T-cell (primary cell): Measurements from ENCODE around the gene KLK6. TPM values are rescaled to one million over a fixed set of nuclear protein-coding genes. Genes with fewer than 3 reads are reported as not detected.

ENCODE experiments used
- ATAC-seq, 4 experiments: fragments of 200-7000 bp in 3 of 4; fragments of 150-1000 bp in 1 of 4; cut with Tn5 transposase; replicated peaks in 1 of 4; 1 replicate in 3 of 4; 2 replicates in 1 of 4; pipeline ENCODE4 v1.10.0; 2021; ENCODE audit warnings: moderate library complexity in 3 of 4, mild to moderate bottlenecking in 2 of 4, moderate number of reproducible peaks in 1 of 4
- CTCF ChIA-PET, 2 donors: fragments of 300-600 bp; sonication (Branson Sonifier 250); formaldehyde crosslinking; loops; one replicate each; lab custom pipeline; 2022; ENCODE audit warnings: antibody characterized with exemption in 2 of 2; lab: Charles Lee
- POLR2A ChIA-PET, 2 donors: fragments of 300-600 bp; sonication (Branson Sonifier 250); formaldehyde crosslinking; loops; one replicate each; lab custom pipeline; 2022; ENCODE audit warnings: antibody characterized with exemption in 2 of 2; lab: Charles Lee
- DNase-seq, 35 experiments: peaks; one replicate each; pipeline versions ENCODE4 v3.0.0 to v3.0.0-alpha.2; 2013 to 2023
- H3K27ac ChIP-seq: one replicate; pipeline ENCODE4 v1.5.1; 2013; ENCODE audit warnings: low read length
- H3K27me3 ChIP-seq, 2 experiments: replicated peaks in 1 of 2; 1 replicate in 1 of 2; 2 replicates in 1 of 2; pipeline versions ENCODE4 v1.6.1 to v1.7.0; 2013; ENCODE audit warnings: low read length in 1 of 2, mixed read lengths in 1 of 2; ENCODE audit not compliant: control insufficient read depth in 2 of 2, insufficient read depth in 2 of 2; ENCODE audit errors: extremely low read depth in 1 of 2
- H3K36me3 ChIP-seq, 2 donors: 1 replicate in 1 of 2; 2 replicates in 1 of 2; pipeline versions ENCODE4 v1.6.1 to v1.7.0; 2013; ENCODE audit warnings: low read length in 1 of 2; ENCODE audit not compliant: control insufficient read depth in 2 of 2, insufficient read depth in 1 of 2; ENCODE audit errors: extremely low read depth in 1 of 2
- H3K4me1 ChIP-seq, 2 experiments: 1 replicate in 1 of 2; 2 replicates in 1 of 2; pipeline versions ENCODE4 v1.6.1 to v1.7.0; 2013; ENCODE audit warnings: low read length in 2 of 2, mixed read lengths in 1 of 2; ENCODE audit not compliant: insufficient read depth in 2 of 2, control insufficient read depth in 1 of 2; ENCODE audit errors: extremely low read depth in 1 of 2
- H3K4me3 ChIP-seq, 2 donors: 1 replicate in 1 of 2; 2 replicates in 1 of 2; pipeline versions ENCODE4 v1.5.1 to v1.7.0; 2013; ENCODE audit warnings: mild to moderate bottlenecking in 2 of 2, low read length in 1 of 2, moderate library complexity in 1 of 2; ENCODE audit not compliant: control insufficient read depth in 1 of 2; ENCODE audit errors: extremely low read depth in 1 of 2
- H3K9me3 ChIP-seq: 2 replicates; pipeline ENCODE4 v1.7.0; 2013
- H3K27ac Mint-ChIP-seq, 2 donors: one replicate each; pipeline ENCODE4 v1.8.0; 2020 to 2021; ENCODE audit warnings: mild to moderate bottlenecking in 2 of 2, mixed read lengths in 2 of 2
- H3K27me3 Mint-ChIP-seq, 2 donors: one replicate each; pipeline ENCODE4 v1.8.0; 2021 to 2022; ENCODE audit warnings: mixed read lengths in 2 of 2
- H3K36me3 Mint-ChIP-seq: one replicate; pipeline ENCODE4 v1.8.0; 2021; ENCODE audit warnings: mixed read lengths
- H3K4me1 Mint-ChIP-seq, 3 donors: one replicate each; pipeline ENCODE4 v1.8.0; 2020 to 2022; ENCODE audit warnings: mixed read lengths in 3 of 3, mild to moderate bottlenecking in 1 of 3
- H3K4me3 Mint-ChIP-seq, 3 donors: one replicate each; pipeline ENCODE4 v1.8.0; 2020 to 2022; ENCODE audit warnings: mild to moderate bottlenecking in 3 of 3, mixed read lengths in 3 of 3, moderate library complexity in 3 of 3
- H3K9me3 Mint-ChIP-seq, 3 donors: one replicate each; pipeline ENCODE4 v1.8.0; 2020 to 2022; ENCODE audit warnings: mixed read lengths in 3 of 3
- WGBS: methylation state at CpG from one replicate; pipeline ENCODE4 v1.1.5; 2013; ENCODE audit warnings: missing lambda C conversion rate; ENCODE audit not compliant: insufficient coverage; 5-methylcytosine and 5-hydroxymethylcytosine counted together
- total RNA-seq, 35 experiments: library from RNA in 6 of 35; stranded (reverse) in 6 of 35; fragments of 120-200 nt in 1 of 35; gene quantifications; one replicate each; pipeline versions ENCODE4 v1.2.1 to v1.2.4 and lab custom pipeline; 2013 to 2026

Gene KLK6
- total RNA-seq, 5 donors from 2014 or later (not counting 1 experiment from before 2014, with no cell fraction given) = not detected

DNA sequence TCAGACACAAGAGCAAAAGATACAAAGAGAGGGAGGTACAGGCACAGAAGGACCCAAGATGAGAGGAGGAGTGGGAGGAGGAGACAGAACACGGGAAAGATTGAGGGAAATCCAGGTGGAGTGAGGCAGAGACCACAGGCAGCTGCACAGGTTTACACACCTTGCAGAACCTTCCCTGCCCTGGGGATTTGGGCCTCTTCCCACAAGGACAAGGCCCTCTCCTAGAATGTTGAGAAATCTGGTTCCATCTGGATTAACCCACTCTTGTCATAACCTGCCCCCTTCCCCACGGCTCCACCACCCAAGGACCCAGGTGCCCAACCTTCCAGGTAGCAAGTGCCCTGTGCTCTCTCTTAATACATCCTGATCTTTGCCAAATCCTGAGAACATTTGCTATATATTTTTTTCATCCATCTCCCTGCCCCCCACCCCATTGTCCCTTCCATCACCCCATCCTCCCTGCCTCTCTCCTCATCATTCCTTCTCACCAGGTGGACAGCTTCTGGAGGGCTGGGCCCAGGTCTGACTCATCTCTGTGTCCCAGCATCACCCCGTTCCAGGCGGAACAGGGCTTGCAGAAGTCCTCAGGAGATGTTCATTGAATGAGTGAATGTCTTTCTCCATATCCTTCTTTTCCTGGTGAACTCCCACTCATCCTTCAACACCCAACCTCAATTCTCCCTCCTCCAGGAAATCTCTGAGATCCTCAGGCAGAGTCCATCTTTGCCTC is 40.8 kb upstream of the KLK6 start:
- H3K27me3 Mint-ChIP-seq = peaks cover 33 to 55% of the 10 kb centered on the region in 2 donors
- CTCF ChIA-PET = no interaction called here

GRCh38 chr19:51009061-51009891 is 39.9 kb upstream of the KLK6 start:
- Histone ChIP-seq H3K27me3 (peaks cover 0 to 44% of the 10 kb centered on the region in 2 experiments), H3K36me3 (no peaks in the 10 kb centered on the region), H3K4me3 (no peak overlapping the region), H3K4me1 (no peaks in the 10 kb centered on the region), H3K9me3 (no peaks in the 10 kb centered on the region), H3K27ac (no peak overlapping the region)
- Mint-ChIP-seq H3K9me3 (no peaks in the 10 kb centered on the region), H3K36me3 (no peaks in the 10 kb centered on the region), H3K27me3 (peaks cover 23 to 53% of the 10 kb centered on the region in 2 donors), H3K4me3 (no peak overlapping the region), H3K4me1 (no peaks in the 10 kb centered on the region), H3K27ac (no peak overlapping the region)
- DNase-seq (no peak), ATAC-seq (no peak)
- CTCF ChIA-PET = no interaction called here
- POLR2A ChIA-PET = no interaction called here
- 58% methylated on average over 3 of the region's 19 CpGs for WGBS

More for the DNA sequence above, 40.8 kb upstream of the KLK6 start:
- no peaks in the 10 kb centered on the region for H3K36me3 ChIP-seq
- no peaks in the 10 kb centered on the region for H3K36me3 Mint-ChIP-seq
- no peaks in the 10 kb centered on the region for H3K9me3 Mint-ChIP-seq
- no peak overlapping the region for H3K4me3 ChIP-seq
- no peak overlapping the region for H3K27ac Mint-ChIP-seq
- no peaks in the 10 kb centered on the region for H3K9me3 ChIP-seq
- no peak overlapping the region for H3K4me3 Mint-ChIP-seq
- peaks cover 0 to 54% of the 10 kb centered on the region in 2 experiments for H3K27me3 ChIP-seq
- DNase-seq (no peak), ATAC-seq (no peak)
- H3K27ac ChIP-seq = no peak overlapping the region
- POLR2A ChIA-PET = no interaction called here
- no peaks in the 10 kb centered on the region for H3K4me1 ChIP-seq
- WGBS = 60% methylated on average over 2 of the region's 4 CpGs
- H3K4me1 Mint-ChIP-seq = no peaks in the 10 kb centered on the region

DNA sequence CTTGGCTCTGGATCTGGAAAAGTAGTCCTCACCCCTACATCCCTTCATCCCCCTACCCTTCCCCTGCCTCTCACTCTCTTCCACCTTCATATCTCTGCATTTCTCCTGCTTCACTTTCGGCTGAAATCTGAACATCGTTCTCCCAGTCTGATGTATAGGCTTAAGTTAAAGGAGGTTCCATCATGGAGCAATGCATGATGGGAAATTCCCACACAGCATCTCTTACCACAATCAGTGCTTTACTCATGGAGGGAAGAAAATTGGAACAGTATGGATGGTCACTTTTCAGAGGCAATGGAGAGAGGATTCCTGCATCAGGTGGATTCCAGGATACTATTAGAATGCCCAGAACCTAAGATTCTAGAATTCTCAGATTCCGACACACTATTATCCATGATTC is 38.1 kb upstream of the KLK6 start:
- Mint-ChIP-seq H3K9me3 (no peaks in the 10 kb centered on the region), H3K27ac (no peak overlapping the region), H3K4me1 (peaks cover 0 to 1% (median 0%) of the 10 kb centered on the region in 3 donors), H3K4me3 (no peak overlapping the region), H3K36me3 (no peaks in the 10 kb centered on the region), H3K27me3 (peaks cover 25 to 50% of the 10 kb centered on the region in 2 donors)
- Histone ChIP-seq H3K27me3 (peaks cover 0 to 40% of the 10 kb centered on the region in 2 experiments), H3K27ac (no peak overlapping the region), H3K4me3 (no peak overlapping the region), H3K4me1 (no peaks in the 10 kb centered on the region), H3K36me3 (no peaks in the 10 kb centered on the region), H3K9me3 (no peaks in the 10 kb centered on the region)
- no CpG with 5 or more reads among the region's 3 CpGs for WGBS
- ATAC-seq (no peak), DNase-seq (no peak)
- POLR2A ChIA-PET = no interaction called here
- CTCF ChIA-PET = interaction anchor here in 1 of 2 donors (0.6 to 0.7 kb wide), 2 partner anchors 35 to 414 kb away, joined by 3 read pairs; no protein-coding TSS in a partner anchor

- WGBS = 53% methylated on average over 7 of the region's 8 CpGs
- H3K4me1 ChIP-seq = no peaks in the 10 kb centered on the region
- Mint-ChIP-seq H3K36me3 (no peaks in the 10 kb centered on the region), H3K27ac (no peak overlapping the region), H3K4me3 (no peak overlapping the region), H3K27me3 (peaks cover 30 to 57% of the 10 kb centered on the region in 2 donors), H3K9me3 (no peaks in the 10 kb centered on the region), H3K4me1 (peaks cover 0 to 3% (median 0%) of the 10 kb centered on the region in 3 donors)
- POLR2A ChIA-PET = no interaction called here
- DNase-seq (no peak), ATAC-seq (no peak)
- H3K9me3 ChIP-seq = no peaks in the 10 kb centered on the region
- CTCF ChIA-PET = no interaction called here
- peaks cover 0 to 51% of the 10 kb centered on the region in 2 experiments for H3K27me3 ChIP-seq
- H3K27ac ChIP-seq = no peak overlapping the region
- no peak overlapping the region for H3K4me3 ChIP-seq
- H3K36me3 ChIP-seq = no peaks in the 10 kb centered on the region
Observed at GRCh38 chr19:51006406-51006805, 37.0 kb upstream of the KLK6 start.

GRCh38 chr19:51005248-51005647 is 35.9 kb upstream of the KLK6 start:
- Mint-ChIP-seq H3K27me3 (peaks cover 29 to 57% of the 10 kb centered on the region in 2 donors), H3K36me3 (no peaks in the 10 kb centered on the region), H3K4me3 (no peak overlapping the region), H3K27ac (no peak overlapping the region), H3K9me3 (no peaks in the 10 kb centered on the region), H3K4me1 (peaks cover 0 to 3% (median 0%) of the 10 kb centered on the region in 3 donors)
- ChIA-PET CTCF (no interaction called here), POLR2A (no interaction called here)
- H3K4me3 ChIP-seq = no peak overlapping the region
- DNase-seq = no peak
- peaks cover 0 to 58% of the 10 kb centered on the region in 2 experiments for H3K27me3 ChIP-seq
- no peaks in the 10 kb centered on the region for H3K9me3 ChIP-seq
- no peak for ATAC-seq
- no CpG with 5 or more reads among the region's 1 CpG for WGBS
- H3K27ac ChIP-seq = no peak overlapping the region
- H3K4me1 ChIP-seq = no peaks in the 10 kb centered on the region
- no peaks in the 10 kb centered on the region for H3K36me3 ChIP-seq

DNA sequence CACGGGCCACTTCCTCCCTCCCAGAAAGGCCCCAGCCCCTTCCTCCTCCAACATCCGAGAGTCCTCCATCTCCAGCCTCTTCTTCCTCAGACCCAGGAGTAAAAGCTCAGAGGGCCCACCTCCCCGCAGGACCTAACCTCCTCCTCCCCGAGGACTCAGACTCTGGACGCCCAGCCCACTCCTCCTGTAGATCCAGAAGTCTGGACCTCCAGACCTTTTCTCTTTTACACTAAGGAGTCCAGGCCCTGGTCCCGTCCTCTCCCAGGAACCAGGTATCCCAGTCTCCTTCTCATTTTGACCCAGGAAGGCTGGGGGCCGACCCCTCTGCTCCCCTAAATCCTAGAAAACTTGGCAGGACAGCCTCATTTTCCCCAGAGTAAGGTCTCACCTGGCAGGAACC is 33.9 kb upstream of the KLK6 start:
- Mint-ChIP-seq H3K9me3 (no peaks in the 10 kb centered on the region), H3K27ac (no peak overlapping the region), H3K36me3 (no peaks in the 10 kb centered on the region), H3K27me3 (peaks cover 22 to 59% of the 10 kb centered on the region in 2 donors), H3K4me1 (peaks cover 0 to 3% (median 0%) of the 10 kb centered on the region in 3 donors), H3K4me3 (no peak overlapping the region)
- 52% methylated on average over 7 of the region's 7 CpGs for WGBS
- no peaks in the 10 kb centered on the region for H3K36me3 ChIP-seq
- H3K4me3 ChIP-seq = no peak overlapping the region
- H3K9me3 ChIP-seq = no peaks in the 10 kb centered on the region
- DNase-seq = no peak
- ATAC-seq = no peak
- H3K27me3 ChIP-seq = peaks cover 0 to 56% of the 10 kb centered on the region in 2 experiments
- ChIA-PET CTCF (no interaction called here), POLR2A (no interaction called here)
- no peaks in the 10 kb centered on the region for H3K4me1 ChIP-seq
- H3K27ac ChIP-seq = no peak overlapping the region
